ENCODE results near the gene GNS.
"Not testable (repeated sequence)": the region's sequence is repeated elsewhere in the genome, so short reads cannot be mapped to it uniquely, and the experiment has no call there.

The GNS gene

GRCh38 chr12:64759035-64759894 is at the start of gene GNS:
TSS of gene GNS (minus strand) at chr12:64759406. CDS start at chr12:64759276, 130 bp downstream.
- peak; percentile 90 for DNase-seq (ENCODE audit: low read depth)

- no peak for DNase-seq (ENCODE audit: low read depth)
Measured at GRCh38 chr12:64808110-64808509, 48.9 kb upstream of the GNS start.

GRCh38 chr12:64806593-64807460 is 47.6 kb upstream of the GNS start:
- peak; percentile 57 for DNase-seq (ENCODE audit: low read depth)

GRCh38 chr12:64806173-64806572 is 47.0 kb upstream of the GNS start:
- DNase-seq (ENCODE audit: low read depth) = no peak

- DNase-seq (ENCODE audit: low read depth) = not testable (repeated sequence)
Measured at GRCh38 chr12:64802180-64802775, 43.1 kb upstream of the GNS start.

- DNase-seq (ENCODE audit: low read depth) = no peak
Measured at GRCh38 chr12:64801381-64801780, 42.2 kb upstream of the GNS start.

GRCh38 chr12:64800640-64801039 is 41.4 kb upstream of the GNS start:
- no peak for DNase-seq (ENCODE audit: low read depth)

- no peak for DNase-seq (ENCODE audit: low read depth)
Measured at GRCh38 chr12:64798165-64798564, 39.0 kb upstream of the GNS start.

GRCh38 chr12:64797156-64797555 is 38.0 kb upstream of the GNS start:
- DNase-seq (ENCODE audit: low read depth) = no peak

GRCh38 chr12:64796205-64796845 is 37.1 kb upstream of the GNS start:
- DNase-seq (ENCODE audit: low read depth) = peak; percentile 90

GRCh38 chr12:64794305-64794704 is 35.1 kb upstream of the GNS start:
- DNase-seq (ENCODE audit: low read depth) = no peak

- no peak for DNase-seq (ENCODE audit: low read depth)
Measured at GRCh38 chr12:64793610-64794009, 34.4 kb upstream of the GNS start.

- no peak for DNase-seq (ENCODE audit: low read depth)
Measured at GRCh38 chr12:64792128-64792527, 32.9 kb upstream of the GNS start.

GRCh38 chr12:64791036-64791435 is 31.8 kb upstream of the GNS start:
- DNase-seq (ENCODE audit: low read depth) = no peak

GRCh38 chr12:64790166-64790565 is 31.0 kb upstream of the GNS start:
- no peak for DNase-seq (ENCODE audit: low read depth)

- DNase-seq (ENCODE audit: low read depth) = no peak
Measured at GRCh38 chr12:64785838-64786237, 26.6 kb upstream of the GNS start.

GRCh38 chr12:64782191-64782876 is 23.1 kb upstream of the GNS start:
- DNase-seq (ENCODE audit: low read depth) = no peak

- no peak for DNase-seq (ENCODE audit: low read depth)
Measured at GRCh38 chr12:64781280-64782190, 22.3 kb upstream of the GNS start.

- DNase-seq (ENCODE audit: low read depth) = no peak
Measured at GRCh38 chr12:64780531-64781279, 21.5 kb upstream of the GNS start.

GRCh38 chr12:64780132-64780530 is 20.9 kb upstream of the GNS start:
- no peak for DNase-seq (ENCODE audit: low read depth)

All from fibroblast of the conjunctiva (primary cell).